Measurements from ENCODE around the gene KRT81.
"Not testable (repeated sequence)": the region's sequence is repeated elsewhere in the genome, so short reads cannot be mapped to it uniquely, and the experiment has no call there.

Gene KRT81

DNA sequence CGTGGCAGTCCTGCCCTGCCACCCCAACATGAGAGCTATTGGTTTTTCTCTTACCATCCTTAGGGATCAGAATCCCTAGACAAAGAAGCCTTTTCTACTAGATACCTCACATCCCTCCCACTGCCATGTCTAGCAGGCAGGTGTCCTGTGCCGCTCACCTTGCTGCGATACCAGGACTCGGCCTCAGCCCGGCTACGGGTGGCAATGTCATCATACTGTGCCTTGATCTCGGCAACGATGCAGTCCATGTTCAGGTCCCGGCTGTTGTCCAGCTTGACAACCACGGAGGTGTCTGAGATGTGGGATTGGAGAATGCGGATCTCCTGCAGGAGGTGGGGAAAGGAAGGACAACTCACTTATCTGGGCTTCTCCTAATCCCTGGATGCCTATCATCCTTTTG lies 25.4 kb upstream of the KRT81 start:
- DNase-seq: no peak

DNA sequence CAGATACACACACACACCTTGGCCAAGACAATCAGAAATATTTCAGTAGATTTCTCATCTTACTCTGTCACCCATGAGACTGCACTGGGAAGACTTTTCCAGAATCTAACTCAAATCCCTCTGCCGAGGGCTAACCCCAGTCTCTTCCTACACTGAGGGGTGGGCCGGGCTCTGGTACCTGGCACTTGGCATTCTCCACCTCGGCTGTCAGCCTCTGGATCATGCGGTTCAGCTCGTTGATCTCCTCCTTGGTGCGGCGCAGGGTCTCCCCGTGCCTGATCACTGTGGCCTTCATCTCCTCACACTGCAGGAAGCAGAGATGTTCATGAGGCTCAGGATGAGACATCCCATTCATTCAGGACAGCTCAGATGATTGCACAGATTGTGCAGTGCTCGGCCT lies 25.0 kb upstream of the KRT81 start:
- DNase-seq: no peak

DNA sequence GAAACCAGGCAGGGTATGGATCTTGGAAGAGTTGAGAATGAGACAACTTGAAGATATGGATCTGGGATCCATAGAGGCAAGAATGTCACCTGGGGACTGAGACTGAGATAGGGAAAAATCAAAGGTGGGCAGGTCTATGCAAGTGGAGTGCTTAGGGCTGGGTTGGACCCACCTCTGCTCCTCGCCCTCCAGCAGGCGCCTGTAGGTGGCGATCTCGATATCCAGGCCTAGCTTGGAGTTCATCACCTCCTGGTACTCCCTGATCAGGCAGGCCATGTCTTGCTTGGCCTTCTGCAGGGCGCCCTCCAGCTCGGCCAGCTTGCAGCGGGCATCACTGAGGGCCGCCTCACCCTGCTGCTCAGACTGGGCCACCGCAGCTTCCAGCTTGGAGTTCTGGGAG lies 24.4 kb upstream of the KRT81 start:
- not testable (repeated sequence) for DNase-seq

DNA sequence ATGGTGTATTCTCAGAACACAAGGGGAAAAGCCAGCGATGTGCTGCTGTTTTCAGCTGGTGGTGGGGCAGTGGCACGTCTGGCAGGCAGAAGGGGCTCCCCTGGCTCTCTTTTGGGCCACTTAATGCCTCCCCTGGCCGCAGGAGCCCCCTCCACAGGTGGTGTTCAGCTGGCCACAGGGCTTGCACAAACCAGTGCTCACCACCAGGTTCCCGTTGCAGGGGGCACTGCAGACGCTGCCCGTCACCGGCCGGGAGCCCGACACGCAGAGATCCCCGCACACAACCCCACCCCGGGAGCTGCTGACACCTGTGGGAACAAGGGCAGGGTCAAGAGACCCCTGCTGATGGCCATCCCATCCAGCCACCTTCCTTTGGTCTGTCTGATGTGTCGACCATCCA lies 23.2 kb upstream of the KRT81 start:
- DNase-seq: no peak

DNA sequence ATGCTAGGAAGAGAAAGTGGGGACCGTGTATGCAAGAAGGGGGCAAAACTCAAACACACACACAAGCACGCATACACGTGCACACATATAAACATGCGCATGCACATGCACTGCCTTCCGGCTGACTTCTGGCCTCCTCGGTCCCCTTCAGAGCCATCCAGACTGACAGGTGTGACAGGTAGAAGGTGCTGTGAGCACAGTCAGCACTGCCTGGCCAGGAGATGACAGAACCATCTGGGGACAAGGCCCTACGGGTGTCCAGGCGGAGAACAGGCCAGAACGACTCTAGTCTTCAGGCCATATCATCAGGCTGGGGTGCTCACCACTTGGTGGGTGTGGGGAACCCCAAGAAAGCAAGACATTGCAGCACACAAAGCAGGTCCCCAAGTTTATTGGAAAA lies 22.6 kb upstream of the KRT81 start:
- DNase-seq: no peak

DNA sequence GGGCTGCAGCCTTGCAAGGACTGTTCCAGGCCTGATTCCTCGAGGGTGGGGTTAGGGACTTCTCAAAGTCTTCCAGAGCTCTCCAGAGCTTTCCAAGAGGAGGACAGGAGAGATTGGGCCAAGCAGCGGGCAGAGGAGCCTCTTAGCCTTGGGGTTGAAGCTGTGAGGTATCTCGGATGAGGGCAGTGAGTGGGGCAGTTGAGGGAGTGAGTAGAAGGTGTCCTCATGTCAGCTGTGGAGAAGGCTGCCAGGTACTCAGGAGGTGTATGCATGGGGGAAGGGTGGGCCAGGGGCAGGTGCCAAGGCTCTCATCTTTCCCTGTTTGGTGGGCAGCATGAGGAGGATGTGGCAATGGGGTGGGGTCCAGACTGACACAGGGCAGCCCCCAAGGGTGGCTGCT lies 22.1 kb upstream of the KRT81 start:
- no peak for DNase-seq

DNA sequence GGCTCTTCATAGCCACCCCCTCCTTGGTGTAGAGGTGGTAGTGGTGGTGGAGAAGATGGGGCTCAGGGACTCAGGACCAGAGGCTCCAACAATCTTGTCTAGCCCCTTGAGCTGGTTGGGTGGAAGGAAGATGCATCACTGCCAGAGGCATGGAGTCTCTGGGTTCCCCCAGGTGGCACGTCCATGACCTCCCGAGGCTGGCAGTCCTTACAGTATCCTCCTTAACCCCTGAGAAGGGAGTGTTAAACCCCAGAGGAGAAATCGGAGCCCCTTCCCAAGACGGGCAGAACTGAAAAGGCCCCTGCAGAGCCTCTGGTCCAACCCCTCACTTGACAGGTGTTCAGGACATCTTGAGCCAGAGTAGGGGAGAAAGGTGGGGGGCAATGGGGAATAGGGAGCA lies 20.8 kb upstream of the KRT81 start:
- no peak for DNase-seq

DNA sequence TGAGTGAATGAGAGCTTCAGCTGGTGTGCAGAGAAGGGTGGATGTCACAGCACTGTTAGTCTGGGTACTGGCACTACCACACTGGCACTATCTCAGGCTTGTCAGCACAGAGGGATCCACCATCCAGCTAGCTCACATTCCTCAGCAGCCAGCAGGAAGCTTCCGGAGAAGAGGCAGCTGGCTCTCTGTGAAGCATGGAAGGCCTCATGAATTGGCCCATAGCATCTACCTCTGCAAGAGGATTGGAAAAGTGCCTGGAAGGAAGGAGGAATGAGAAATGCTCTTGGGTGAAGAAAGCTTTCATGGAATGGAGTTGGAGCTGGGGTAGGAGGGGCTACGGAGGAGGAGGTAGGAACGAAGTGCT lies 19.9 kb upstream of the KRT81 start:
- no peak for DNase-seq

DNA sequence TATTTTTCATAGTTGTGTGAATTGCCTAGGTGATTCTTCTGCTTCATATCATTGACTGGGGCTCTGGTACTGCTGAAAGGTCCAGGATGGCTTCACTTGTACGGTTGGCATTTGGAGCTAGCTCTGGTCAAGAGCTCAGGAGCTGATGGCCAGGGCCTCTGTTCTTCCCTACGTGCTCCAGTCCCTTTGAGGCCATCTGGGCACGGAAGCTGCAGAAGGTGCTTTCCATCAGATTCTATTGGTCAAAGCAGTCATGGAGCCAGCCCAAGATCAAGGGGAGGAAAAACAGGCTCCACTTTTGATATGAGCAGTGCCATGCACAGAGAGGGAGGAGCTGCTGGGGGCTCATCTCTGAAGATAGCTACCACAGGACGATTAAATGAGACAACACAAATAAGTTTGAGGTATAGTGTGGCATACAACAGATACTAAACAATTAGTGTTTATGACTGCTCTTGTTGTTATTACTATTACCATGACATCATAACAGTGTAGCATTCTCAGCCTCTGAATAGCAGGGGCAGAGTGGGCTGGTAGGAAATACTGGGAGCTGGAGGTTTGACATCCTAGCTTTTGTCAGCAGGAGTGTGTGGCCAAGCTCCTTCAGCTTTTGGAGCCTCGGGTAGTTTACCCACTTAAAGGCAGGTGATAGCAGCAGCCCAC lies 19.4 kb upstream of the KRT81 start:
- no peak for DNase-seq

DNA sequence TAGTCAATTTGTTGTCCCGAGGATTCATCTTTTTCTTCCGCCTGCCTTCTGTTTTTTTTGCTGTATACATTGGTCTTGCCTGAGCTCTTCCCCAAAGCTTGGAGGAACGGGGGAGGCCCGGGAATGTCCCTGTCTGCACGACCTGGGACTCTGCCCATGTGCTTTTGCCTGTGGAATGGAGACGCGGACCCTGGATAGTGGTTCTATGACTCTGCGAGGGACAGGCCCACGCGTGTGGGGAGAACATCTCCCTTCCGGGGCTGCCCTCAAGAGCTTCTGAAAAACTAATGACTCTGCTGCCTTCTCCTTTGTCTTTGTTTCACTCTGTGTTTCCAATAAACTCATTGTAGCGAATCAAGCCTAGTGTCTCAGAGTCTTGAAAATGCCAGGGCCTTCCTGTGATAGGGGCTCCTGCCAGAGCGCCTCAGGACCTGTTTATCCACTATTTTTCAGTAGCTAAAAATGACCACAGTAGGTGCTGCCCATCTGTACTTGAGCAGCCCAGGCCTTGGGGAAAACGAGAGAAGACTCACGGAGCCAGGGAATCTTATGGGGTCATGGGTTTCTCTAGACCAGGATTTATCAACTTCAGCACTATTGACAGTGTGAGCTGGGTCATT lies 17.6 kb upstream of the KRT81 start:
- no peak for DNase-seq

DNA sequence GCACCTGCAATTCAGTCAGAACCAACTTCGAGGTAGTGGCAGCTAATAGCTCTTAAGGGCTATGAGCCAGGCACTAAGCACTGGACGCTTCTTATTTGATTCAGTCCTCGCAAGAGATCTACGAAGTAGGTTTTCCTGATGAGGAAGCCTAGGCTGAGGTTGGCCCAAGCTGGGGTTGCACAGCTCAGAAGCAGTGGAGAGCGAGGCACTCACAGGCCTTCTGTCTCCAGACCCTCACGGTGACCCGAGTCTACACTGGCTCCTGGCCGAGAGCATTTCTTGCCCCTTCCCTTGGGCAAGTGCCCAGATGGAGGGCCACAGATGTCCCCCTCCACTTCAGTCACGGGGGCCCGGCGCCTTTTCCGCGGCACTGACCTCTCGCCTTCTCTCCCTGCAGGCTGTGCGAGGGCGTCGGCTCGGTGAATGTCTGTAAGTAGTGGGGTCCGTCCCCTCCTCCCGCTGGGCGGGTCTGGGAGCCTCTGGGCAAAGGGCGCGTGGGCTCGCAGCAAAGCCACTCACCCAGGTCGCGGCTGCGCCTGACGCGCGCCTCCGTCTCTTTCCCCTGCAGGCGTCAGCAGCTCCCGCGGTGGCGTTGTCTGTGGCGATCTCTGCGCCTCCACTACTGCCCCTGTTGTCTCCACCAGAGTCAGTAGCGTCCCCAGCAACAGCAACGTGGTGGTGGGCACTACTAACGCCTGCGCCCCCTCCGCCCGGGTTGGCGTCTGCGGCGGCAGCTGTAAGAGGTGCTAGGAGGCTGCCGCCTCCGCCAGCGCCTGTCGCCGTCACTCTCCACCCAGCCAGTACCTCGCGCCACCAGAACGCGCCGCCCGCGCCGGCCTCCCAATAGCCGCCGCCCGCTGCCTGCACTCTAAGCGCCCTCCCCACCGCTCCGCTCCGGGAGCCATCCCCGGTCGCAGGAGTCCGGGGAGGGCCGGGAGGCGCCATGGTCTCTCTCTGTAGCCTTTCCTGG lies 16.8 kb upstream of the KRT81 start:
- no peak for DNase-seq

DNA sequence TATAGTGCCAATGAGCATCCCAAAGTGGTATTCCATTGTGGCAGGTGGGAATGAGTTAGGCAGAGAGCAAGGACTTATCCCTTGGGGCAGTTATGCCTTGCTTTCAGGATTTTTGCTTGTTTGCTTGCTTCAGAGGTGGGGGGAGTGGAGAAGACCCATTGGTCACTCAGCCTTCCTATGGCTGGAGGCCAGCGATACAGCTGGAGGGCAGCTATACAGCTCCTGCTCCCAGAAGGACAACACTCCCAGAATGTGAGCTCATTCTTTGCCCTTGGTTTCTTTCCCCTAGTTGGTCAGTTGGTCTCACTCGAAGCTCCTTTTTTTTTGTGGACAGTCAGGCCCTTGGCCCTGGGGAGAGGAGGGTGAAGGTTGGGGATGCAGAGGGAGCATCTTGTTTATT lies 15.4 kb upstream of the KRT81 start:
- DNase-seq: no peak

DNA sequence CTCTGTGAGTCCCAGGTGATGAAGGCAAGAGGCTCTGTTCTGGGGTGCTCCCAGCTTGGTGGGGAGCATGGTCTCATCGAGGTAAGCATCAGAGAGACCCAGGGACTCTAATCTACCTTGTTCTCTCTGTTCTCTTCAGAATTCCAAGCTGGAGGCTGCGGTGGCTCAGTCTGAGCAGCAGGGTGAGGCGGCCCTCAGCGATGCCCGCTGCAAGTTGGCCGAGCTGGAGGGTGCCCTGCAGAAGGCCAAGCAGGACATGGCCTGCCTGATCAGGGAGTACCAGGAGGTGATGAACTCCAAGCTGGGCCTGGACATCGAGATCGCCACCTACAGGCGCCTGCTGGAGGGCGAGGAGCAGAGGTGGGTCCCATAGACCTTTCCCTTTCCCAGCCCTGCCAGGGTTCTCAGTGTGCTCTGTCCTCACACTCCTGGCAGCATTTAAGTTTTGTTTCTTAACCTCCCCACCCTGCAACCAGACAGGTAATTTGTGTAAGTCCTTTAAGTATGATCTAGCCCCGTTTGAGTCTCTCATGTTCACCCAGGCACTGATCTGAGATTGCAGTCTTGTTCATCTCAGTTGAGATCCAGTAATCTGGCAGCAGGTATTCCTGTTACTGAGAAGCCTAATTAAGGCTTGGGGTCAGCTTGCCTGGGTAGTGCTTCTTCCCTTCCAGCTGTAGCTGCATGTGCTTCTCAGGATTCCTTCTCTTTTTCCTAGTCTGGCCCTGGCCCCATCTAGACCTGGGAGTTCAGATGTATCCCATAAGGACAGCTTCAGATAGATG lies 14.8 kb upstream of the KRT81 start:
- DNase-seq: no peak

DNA sequence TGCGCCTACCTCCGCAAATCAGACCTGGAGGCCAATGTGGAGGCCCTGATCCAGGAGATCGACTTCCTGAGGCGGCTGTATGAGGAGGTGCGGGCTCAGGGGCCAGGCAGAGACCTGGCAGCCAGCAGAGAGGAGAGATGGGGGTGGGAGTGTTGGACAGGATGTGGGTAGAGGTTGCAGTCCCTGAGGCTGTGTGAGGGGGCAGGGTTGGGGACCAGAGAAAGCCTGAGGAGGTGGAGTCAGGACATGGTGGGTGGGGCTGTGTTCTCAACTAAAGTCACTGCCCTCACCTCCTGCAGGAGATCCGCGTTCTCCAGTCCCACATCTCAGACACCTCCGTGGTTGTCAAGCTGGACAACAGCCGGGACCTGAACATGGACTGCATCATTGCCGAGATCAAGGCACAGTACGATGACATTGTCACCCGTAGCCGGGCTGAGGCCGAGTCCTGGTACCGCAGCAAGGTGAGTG lies 13.6 kb upstream of the KRT81 start:
- DNase-seq: not testable (repeated sequence)

DNA sequence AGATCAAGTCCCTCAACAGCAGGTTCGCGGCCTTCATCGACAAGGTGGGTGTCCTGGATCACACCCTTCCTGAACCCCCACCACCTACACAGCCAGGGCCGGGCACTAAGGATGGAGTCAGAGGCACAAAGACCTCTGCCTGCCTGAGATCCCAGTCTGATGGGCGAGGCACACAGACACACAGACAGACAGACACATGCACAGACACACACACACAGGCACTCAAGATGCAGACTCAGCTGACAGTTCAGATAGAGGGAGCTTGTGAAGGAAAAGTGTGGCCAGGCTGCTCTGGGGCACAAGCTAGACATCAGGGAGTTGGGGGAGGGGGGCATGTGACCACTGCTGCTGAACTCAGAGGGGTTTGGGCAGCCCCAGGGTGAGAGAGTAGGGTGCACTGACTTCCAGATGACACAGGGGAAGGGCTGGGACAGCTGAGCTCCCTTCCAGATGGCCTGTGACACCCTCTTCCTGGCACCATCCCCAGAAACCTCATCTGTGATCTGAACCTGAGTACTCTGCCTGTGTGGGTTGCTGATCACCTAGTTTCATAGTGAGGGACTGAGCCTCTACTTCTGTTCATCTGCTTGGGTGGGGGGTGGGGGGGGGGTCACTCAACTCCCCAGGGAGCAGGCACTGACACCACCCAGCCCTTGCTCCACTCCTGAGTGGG lies 11.0 kb upstream of the KRT81 start:
- not testable (repeated sequence) for DNase-seq

DNA sequence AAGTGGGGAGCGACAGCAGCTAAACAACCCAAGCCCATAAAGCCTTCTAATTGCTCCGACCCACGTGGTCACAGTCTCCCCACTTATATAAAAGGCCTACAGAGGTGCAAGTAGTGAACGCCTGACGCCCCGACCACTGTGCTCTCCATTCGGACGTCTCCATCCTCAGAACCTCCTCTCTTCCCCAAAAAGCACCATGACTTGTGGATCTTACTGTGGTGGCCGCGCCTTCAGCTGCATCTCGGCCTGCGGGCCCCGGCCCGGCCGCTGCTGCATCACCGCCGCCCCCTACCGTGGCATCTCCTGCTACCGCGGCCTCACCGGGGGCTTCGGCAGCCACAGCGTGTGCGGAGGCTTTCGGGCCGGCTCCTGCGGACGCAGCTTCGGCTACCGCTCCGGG lies 10.4 kb upstream of the KRT81 start:
- DNase-seq: not testable (repeated sequence)

DNA sequence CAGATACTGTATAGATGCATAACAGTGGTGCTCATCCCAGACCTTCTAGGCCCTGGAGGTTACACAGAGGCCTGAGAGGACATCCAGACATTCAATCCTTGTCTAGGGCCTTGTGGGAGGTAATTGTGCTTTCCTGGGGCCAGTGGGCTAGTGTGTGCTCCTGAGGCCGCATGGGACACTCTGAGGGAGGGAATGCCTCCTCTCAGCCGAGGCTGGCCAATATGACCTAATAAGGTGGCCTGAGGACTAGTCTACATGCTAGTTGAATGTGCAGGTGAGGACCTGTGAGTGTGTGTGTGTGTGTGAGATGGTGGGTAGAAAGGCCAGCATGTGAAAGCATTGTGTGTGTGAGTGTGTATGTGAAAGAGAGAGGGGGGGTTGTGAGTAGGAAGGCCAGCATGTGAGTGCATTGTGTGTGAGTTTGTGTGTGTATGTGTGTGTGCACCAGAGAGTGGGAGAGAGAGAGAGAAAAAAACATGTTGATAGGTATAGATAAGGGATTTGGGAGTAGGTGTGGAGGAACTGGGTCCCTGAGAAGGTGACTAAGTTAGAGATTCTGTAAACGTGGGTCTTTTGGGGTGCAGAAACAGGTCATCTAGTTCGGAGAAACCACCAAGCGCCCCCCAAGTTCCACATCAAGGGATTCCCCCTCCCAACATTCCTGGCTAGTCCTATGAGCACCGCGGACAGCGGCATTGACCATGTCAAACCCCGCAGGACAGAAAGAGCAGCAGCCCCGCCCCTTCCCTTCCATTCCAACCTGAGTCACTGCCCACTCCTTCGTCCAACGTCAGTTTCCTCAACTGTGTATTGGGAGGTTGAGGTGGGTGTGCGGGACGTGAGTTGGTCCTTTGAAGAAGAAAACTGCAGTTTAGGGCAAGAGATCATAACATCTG lies 9.7 kb upstream of the KRT81 start:
- no peak for DNase-seq

DNA sequence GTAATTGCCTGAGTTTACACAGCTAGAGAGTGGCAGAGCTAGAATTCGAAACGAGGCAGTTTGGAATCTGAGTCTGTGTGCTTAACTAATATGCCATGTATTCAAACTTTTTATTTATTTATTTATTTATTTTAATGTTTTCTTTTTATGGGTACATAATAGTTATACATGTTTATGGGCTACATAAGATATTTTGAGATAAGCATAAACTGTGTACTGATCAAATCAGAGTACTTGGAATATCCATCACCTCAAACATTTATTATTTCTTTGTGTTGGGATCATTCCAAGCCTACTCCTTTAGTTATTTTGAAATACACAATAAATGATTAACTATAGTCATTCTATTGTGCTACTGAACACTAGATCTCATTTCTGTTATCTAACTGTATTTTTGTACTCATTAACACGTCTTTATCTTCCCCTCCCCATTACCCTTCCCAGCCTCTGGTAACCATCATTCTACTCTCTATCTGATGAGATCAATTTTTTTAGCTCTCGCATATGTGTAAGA lies 7.4 kb upstream of the KRT81 start:
- no peak for DNase-seq

DNA sequence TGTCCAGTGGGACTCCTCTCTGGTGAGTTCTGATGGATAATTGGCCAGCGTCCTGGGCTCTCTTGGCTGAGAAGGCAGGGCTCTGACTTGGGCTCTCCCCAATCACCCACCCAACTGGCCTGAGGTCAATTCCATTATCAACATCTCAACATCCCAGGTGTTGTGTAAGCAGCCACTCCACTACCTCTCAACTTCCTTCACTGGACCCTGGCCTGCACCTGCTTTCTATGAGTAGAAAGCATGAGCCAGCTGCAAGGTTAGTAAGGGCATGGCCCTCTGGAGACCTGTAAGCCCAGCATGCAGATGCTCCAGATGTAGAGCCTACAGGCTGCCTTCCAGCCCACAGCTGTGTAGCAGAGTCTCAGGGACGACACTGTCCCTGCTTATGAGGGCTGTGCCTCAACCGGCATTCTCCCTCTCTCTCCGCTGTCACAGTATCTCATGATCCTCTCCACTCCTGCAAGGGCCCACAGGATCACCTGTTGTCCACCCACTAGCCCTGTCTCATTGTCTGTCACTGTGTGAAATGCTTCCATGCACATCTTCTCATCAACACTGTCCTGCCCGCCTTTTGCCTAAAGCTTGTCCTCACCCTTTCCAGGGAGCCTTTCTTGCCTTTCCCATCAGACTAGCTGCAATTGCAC lies 5.4 kb upstream of the KRT81 start:
- no peak for DNase-seq

DNA sequence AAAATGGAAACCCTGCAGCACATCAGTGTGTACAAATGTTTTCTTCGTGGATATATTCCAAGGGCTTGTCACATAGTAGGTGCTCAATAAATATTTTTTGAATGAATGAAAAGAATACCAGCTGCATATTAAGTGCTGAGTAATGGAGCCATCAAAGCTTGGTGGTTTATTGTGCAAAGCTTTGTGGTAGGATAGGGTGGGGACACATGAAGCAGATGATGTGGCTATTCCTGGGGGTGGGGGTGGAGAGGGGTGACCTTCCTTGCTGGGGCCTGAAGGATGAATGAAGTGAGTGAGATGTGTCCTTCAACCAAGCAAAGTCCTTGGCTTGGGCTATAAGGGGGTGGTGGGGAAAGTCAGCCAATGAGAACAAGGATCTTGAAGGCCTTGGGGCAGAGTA lies 4.3 kb upstream of the KRT81 start:
- DNase-seq: no peak

DNA sequence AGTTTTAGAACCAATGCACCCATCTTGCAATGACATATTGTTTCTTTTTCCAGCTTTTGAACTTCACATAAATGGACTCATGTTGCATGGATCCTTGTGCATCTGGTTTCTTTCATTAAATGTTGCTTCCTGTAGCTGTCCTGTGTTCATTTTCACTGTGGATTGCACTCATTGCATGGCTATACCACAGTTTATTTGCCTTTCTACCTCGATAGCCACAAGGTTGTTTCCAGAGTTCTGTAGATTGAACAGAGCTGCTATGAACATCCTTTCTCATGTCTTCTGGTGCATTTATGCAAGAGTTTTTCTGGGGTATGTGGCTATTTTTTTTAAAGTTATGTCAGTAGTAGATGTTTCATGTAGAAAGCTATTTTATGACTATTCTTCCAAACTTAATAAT lies 3.5 kb upstream of the KRT81 start:
- no peak for DNase-seq

Data from KG1 (cell line).